Measurements from ENCODE around the gene ELL2.
"Not testable (repeated sequence)": the region's sequence is repeated elsewhere in the genome, so short reads cannot be mapped to it uniquely, and the experiment has no call there.

The ELL2 gene

GRCh38 chr5:95910521-95910920 lies 51.1 kb downstream of the ELL2 start:
- no peak overlapping the region for H3K27ac Mint-ChIP-seq
- H3K27me3 Mint-ChIP-seq, result peaks cover 2% of the 10 kb centered on the region
- H3K9me3 Mint-ChIP-seq, result no peaks in the 10 kb centered on the region
- H3K4me1 Mint-ChIP-seq (ENCODE audit: low read depth), result peaks cover 3% of the 10 kb centered on the region
- intact Hi-C loops (cut with micrococcal nuclease), result no loop called here
- no peak overlapping the region for H3K4me3 Mint-ChIP-seq
- H3K36me3 Mint-ChIP-seq (ENCODE audit: low read depth), result peaks cover 27% of the 10 kb centered on the region

GRCh38 chr5:95909738-95910137 lies 51.9 kb downstream of the ELL2 start:
- Mint-ChIP-seq H3K4me1 (ENCODE audit: low read depth) (no peaks in the 10 kb centered on the region), H3K27ac (no peak overlapping the region), H3K36me3 (ENCODE audit: low read depth) (peaks cover 33% of the 10 kb centered on the region), H3K4me3 (no peak overlapping the region), H3K9me3 (no peaks in the 10 kb centered on the region), H3K27me3 (no peaks in the 10 kb centered on the region)
- intact Hi-C loops (cut with micrococcal nuclease), result no loop called here

GRCh38 chr5:95908799-95909198 lies 52.9 kb downstream of the ELL2 start:
- Mint-ChIP-seq H3K27ac (no peak overlapping the region), H3K9me3 (no peaks in the 10 kb centered on the region), H3K4me3 (no peak overlapping the region), H3K27me3 (no peaks in the 10 kb centered on the region), H3K4me1 (ENCODE audit: low read depth) (peaks cover 3% of the 10 kb centered on the region), H3K36me3 (ENCODE audit: low read depth) (peaks cover 33% of the 10 kb centered on the region)
- intact Hi-C loops (cut with micrococcal nuclease), result no loop called here

GRCh38 chr5:95907740-95908706 lies 53.6 kb downstream of the ELL2 start:
- Mint-ChIP-seq H3K27ac (no peak overlapping the region), H3K36me3 (ENCODE audit: low read depth) (peaks cover 28% of the 10 kb centered on the region), H3K4me3 (no peak overlapping the region), H3K4me1 (ENCODE audit: low read depth) (peaks cover 7% of the 10 kb centered on the region), H3K9me3 (no peaks in the 10 kb centered on the region), H3K27me3 (no peaks in the 10 kb centered on the region)
- intact Hi-C loops (cut with micrococcal nuclease), result no loop called here

- no peak overlapping the region for H3K27ac Mint-ChIP-seq
- H3K9me3 Mint-ChIP-seq, result no peaks in the 10 kb centered on the region
- no peaks in the 10 kb centered on the region for H3K27me3 Mint-ChIP-seq
- H3K4me3 Mint-ChIP-seq, result no peak overlapping the region
- intact Hi-C loops (cut with micrococcal nuclease), result no loop called here
- peaks cover 15% of the 10 kb centered on the region for H3K4me1 Mint-ChIP-seq (ENCODE audit: low read depth)
- H3K36me3 Mint-ChIP-seq (ENCODE audit: low read depth), result peaks cover 31% of the 10 kb centered on the region
Observed at GRCh38 chr5:95907067-95907705, 54.5 kb downstream of the ELL2 start.

GRCh38 chr5:95906398-95906797 lies 55.3 kb downstream of the ELL2 start:
- intact Hi-C loops (cut with micrococcal nuclease); H3K4me3 Mint-ChIP-seq; H3K27ac Mint-ChIP-seq; H3K9me3 Mint-ChIP-seq; H3K27me3 Mint-ChIP-seq: not testable (repeated sequence)
- Mint-ChIP-seq H3K36me3 (ENCODE audit: low read depth) (peaks cover 24% of the 10 kb centered on the region), H3K4me1 (ENCODE audit: low read depth) (peaks cover 22% of the 10 kb centered on the region)

GRCh38 chr5:95904827-95905226 lies 56.8 kb downstream of the ELL2 start:
- H3K4me1 Mint-ChIP-seq (ENCODE audit: low read depth), result peaks cover 22% of the 10 kb centered on the region
- H3K4me3 Mint-ChIP-seq, result no peak overlapping the region
- H3K36me3 Mint-ChIP-seq (ENCODE audit: low read depth), result peaks cover 22% of the 10 kb centered on the region
- intact Hi-C loops (cut with micrococcal nuclease), result no loop called here
- no peak overlapping the region for H3K27ac Mint-ChIP-seq
- no peaks in the 10 kb centered on the region for H3K9me3 Mint-ChIP-seq
- no peaks in the 10 kb centered on the region for H3K27me3 Mint-ChIP-seq

- no peak overlapping the region for H3K4me3 Mint-ChIP-seq
- H3K4me1 Mint-ChIP-seq (ENCODE audit: low read depth), result peaks cover 22% of the 10 kb centered on the region
- H3K27ac Mint-ChIP-seq, result no peak overlapping the region
- intact Hi-C loops (cut with micrococcal nuclease), result no loop called here
- peaks cover 26% of the 10 kb centered on the region for H3K36me3 Mint-ChIP-seq (ENCODE audit: low read depth)
- H3K27me3 Mint-ChIP-seq, result no peaks in the 10 kb centered on the region
- H3K9me3 Mint-ChIP-seq, result no peaks in the 10 kb centered on the region
Observed at GRCh38 chr5:95903838-95904237, 57.8 kb downstream of the ELL2 start.

- intact Hi-C loops (cut with micrococcal nuclease), result no loop called here
- no peaks in the 10 kb centered on the region for H3K27me3 Mint-ChIP-seq
- H3K27ac Mint-ChIP-seq, result no peak overlapping the region
- peaks cover 37% of the 10 kb centered on the region for H3K36me3 Mint-ChIP-seq (ENCODE audit: low read depth)
- H3K9me3 Mint-ChIP-seq, result no peaks in the 10 kb centered on the region
- peaks cover 22% of the 10 kb centered on the region for H3K4me1 Mint-ChIP-seq (ENCODE audit: low read depth)
- H3K4me3 Mint-ChIP-seq, result no peak overlapping the region
Observed at GRCh38 chr5:95901676-95902627, 59.7 kb downstream of the ELL2 start.

GRCh38 chr5:95900383-95900958 lies 61.2 kb downstream of the ELL2 start:
- peaks cover 22% of the 10 kb centered on the region for H3K4me1 Mint-ChIP-seq (ENCODE audit: low read depth)
- H3K9me3 Mint-ChIP-seq, result no peaks in the 10 kb centered on the region
- no peak overlapping the region for H3K4me3 Mint-ChIP-seq
- no peaks in the 10 kb centered on the region for H3K27me3 Mint-ChIP-seq
- intact Hi-C loops (cut with micrococcal nuclease), result no loop called here
- peaks cover 35% of the 10 kb centered on the region for H3K36me3 Mint-ChIP-seq (ENCODE audit: low read depth)
- H3K27ac Mint-ChIP-seq, result no peak overlapping the region

GRCh38 chr5:95899829-95900228 lies 61.8 kb downstream of the ELL2 start:
- Mint-ChIP-seq H3K27me3 (no peaks in the 10 kb centered on the region), H3K9me3 (no peaks in the 10 kb centered on the region), H3K36me3 (ENCODE audit: low read depth) (peaks cover 36% of the 10 kb centered on the region), H3K4me3 (no peak overlapping the region), H3K27ac (no peak overlapping the region), H3K4me1 (ENCODE audit: low read depth) (peaks cover 22% of the 10 kb centered on the region)
- intact Hi-C loops (cut with micrococcal nuclease), result loop anchor here (10.0 kb wide), 1 partner anchor 435 kb away; no protein-coding TSS in a partner anchor

GRCh38 chr5:95899006-95899405 lies 62.6 kb downstream of the ELL2 start:
- peaks cover 40% of the 10 kb centered on the region for H3K36me3 Mint-ChIP-seq (ENCODE audit: low read depth)
- H3K27ac Mint-ChIP-seq, result no peak overlapping the region

GRCh38 chr5:95895771-95896170 lies 65.9 kb downstream of the ELL2 start:
- Mint-ChIP-seq H3K9me3 (no peaks in the 10 kb centered on the region), H3K27me3 (no peaks in the 10 kb centered on the region), H3K4me1 (ENCODE audit: low read depth) (no peaks in the 10 kb centered on the region), H3K4me3 (no peak overlapping the region), H3K27ac (no peak overlapping the region), H3K36me3 (ENCODE audit: low read depth) (peaks cover 34% of the 10 kb centered on the region)
- intact Hi-C loops (cut with micrococcal nuclease), result loop anchor here (10.0 kb wide), 1 partner anchor 439 kb away; no protein-coding TSS in a partner anchor

More at GRCh38 chr5:95899006-95899405, 62.6 kb downstream of the ELL2 start:
- H3K9me3 Mint-ChIP-seq, result no peaks in the 10 kb centered on the region
- no peaks in the 10 kb centered on the region for H3K27me3 Mint-ChIP-seq
- H3K4me3 Mint-ChIP-seq, result no peak overlapping the region
- intact Hi-C loops (cut with micrococcal nuclease), result loop anchor here (10.0 kb wide), 1 partner anchor 436 kb away; no protein-coding TSS in a partner anchor
- H3K4me1 Mint-ChIP-seq (ENCODE audit: low read depth), result peaks cover 21% of the 10 kb centered on the region

Measured in dendritic cell treated with granulocyte-macrophage colony-stimulating factor and Interleukin-4, amounts not matched to agents 40 ng/mL and 50 ng/mL, for 4 days (primary cell).